IPS-20b (cell line): Measurements from ENCODE around the gene TLR4.

Source experiments
- H3K27ac ChIP-seq: one replicate; pipeline ENCODE4 v1.5.1; 2013; ENCODE audit warnings: low read length
- H3K27me3 ChIP-seq: 2 replicates; pipeline ENCODE4 v1.6.1; 2013; ENCODE audit warnings: mild to moderate bottlenecking, low read length, inconsistent platforms; ENCODE audit not compliant: insufficient read depth
- H3K36me3 ChIP-seq: 2 replicates; pipeline ENCODE4 v1.6.1; 2013; ENCODE audit warnings: low read depth, mild to moderate bottlenecking, inconsistent platforms, low read length, moderate library complexity; ENCODE audit not compliant: insufficient read depth
- H3K4me1 ChIP-seq: 2 replicates; pipeline ENCODE4 v1.6.1; 2013; ENCODE audit warnings: mild to moderate bottlenecking, control low read depth, inconsistent platforms, low read length, moderate library complexity; ENCODE audit not compliant: insufficient read depth
- H3K4me3 ChIP-seq: 2 replicates; pipeline ENCODE4 v1.5.1; 2013; ENCODE audit warnings: mild to moderate bottlenecking, low read length, inconsistent platforms
- H3K9ac ChIP-seq: 2 replicates; pipeline ENCODE4 v1.6.1; 2013; ENCODE audit warnings: low read depth, mild to moderate bottlenecking, inconsistent platforms, low read length, moderate library complexity
- H3K9me3 ChIP-seq: 2 replicates; pipeline ENCODE4 v1.6.1; 2013; ENCODE audit warnings: mild to moderate bottlenecking, low read depth, low read length, inconsistent platforms; ENCODE audit not compliant: insufficient read depth

TLR4 gene

DNA sequence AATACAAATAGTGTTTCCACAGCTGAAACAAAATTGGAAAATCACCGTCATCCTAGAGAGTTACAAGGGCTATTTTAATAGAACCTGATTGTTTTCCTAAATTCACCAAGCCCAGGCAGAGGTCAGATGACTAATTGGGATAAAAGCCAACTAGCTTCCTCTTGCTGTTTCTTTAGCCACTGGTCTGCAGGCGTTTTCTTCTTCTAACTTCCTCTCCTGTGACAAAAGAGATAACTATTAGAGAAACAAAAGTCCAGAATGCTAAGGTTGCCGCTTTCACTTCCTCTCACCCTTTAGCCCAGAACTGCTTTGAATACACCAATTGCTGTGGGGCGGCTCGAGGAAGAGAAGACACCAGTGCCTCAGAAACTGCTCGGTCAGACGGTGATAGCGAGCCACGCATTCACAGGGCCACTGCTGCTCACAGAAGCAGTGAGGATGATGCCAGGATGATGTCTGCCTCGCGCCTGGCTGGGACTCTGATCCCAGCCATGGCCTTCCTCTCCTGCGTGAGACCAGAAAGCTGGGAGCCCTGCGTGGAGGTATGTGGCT, at the start of gene TLR4:
Gene TLR4, plus strand, starts transcription at position 380 of the 552 bp plus-strand sequence. Its CDS starts 70 bp downstream, at position 450.
- H3K9me3 ChIP-seq: no peaks in the 10 kb centered on the region
- H3K36me3 ChIP-seq: no peaks in the 10 kb centered on the region
- no peaks in the 10 kb centered on the region; the same call in 1 of the 2 replicates for H3K4me1 ChIP-seq
- H3K9ac ChIP-seq: no peak within 1 kb of the TSS
- no peak within 1 kb of the TSS for H3K27ac ChIP-seq
- H3K27me3 ChIP-seq: no peaks in the 10 kb centered on the region
- no peak within 1 kb of the TSS for H3K4me3 ChIP-seq

DNA sequence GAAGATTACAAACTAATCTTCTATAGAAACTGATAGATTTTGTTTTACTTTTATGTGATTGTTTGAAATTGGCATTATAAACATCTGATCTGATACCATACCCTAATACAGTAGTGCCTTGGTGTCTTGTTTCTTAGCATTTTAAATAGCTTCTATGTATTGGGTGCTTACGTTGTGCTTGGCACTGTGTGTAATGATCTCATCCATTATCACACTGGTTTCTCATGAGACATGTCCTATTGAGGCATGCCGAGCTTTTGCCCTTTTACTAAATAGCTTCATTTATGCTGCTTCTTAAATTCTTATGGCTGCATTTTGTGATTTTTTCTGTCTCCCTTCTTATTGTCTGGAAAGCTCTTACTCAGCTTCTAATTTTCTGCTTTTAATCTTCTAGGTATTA, 48.2 kb upstream of the TLR4 start:
- Histone ChIP-seq H3K9ac (no peak overlapping the region), H3K36me3 (no peaks in the 10 kb centered on the region), H3K27ac (no peak overlapping the region)

DNA sequence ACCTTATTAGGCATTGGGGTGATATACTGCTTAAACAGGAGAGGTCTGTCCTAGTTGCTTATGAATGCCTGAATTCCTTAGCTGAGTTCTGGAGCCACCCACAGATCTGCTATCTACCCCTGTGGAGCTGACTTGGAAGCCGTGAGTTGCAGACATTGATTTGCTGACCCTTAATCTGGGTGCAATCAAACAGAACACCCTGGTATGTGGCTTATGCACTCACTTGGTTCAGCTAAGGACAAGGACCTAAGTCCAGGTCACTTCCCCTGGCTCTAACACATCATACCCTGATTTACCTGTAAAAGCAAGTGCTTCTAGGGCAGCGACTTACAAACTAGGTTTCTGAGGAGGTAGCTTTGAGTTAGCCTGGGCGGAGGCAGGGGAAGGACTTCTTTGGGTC, 41.6 kb upstream of the TLR4 start:
- H3K4me3 ChIP-seq: no peak overlapping the region
- no peak overlapping the region for H3K27ac ChIP-seq
- H3K36me3 ChIP-seq: no peaks in the 10 kb centered on the region
- H3K27me3 ChIP-seq: no peaks in the 10 kb centered on the region
- H3K9me3 ChIP-seq: no peaks in the 10 kb centered on the region
- H3K4me1 ChIP-seq: no peaks in the 10 kb centered on the region
- H3K9ac ChIP-seq: no peak overlapping the region

More for the DNA sequence above, 48.2 kb upstream of the TLR4 start:
- Histone ChIP-seq H3K4me3 (no peak overlapping the region), H3K4me1 (no peaks in the 10 kb centered on the region), H3K27me3 (no peaks in the 10 kb centered on the region), H3K9me3 (no peaks in the 10 kb centered on the region)

DNA sequence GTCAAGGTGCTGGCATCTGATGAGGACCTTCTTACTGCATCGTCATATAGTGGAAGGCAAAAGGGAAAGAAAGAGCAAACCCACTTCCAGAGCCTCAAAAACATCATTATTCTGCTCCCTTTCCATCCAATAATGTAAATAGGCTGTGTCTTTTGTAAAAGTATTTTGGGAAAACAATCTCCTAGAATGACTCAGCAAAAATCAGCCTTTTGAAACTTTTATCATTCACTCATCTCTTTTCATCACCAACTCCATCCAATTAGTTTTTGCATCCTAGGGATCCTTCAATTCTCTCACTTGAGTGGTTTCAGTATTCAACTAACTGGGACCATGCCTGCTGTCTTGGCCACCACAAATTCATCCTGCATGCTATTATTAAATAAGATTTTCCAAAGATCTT, 39.8 kb upstream of the TLR4 start:
- H3K27ac ChIP-seq: no peak overlapping the region
- H3K9ac ChIP-seq: no peak overlapping the region
- H3K4me1 ChIP-seq: no peaks in the 10 kb centered on the region
- no peaks in the 10 kb centered on the region for H3K36me3 ChIP-seq
- no peaks in the 10 kb centered on the region for H3K27me3 ChIP-seq
- H3K4me3 ChIP-seq: no peak overlapping the region
- no peaks in the 10 kb centered on the region for H3K9me3 ChIP-seq

DNA sequence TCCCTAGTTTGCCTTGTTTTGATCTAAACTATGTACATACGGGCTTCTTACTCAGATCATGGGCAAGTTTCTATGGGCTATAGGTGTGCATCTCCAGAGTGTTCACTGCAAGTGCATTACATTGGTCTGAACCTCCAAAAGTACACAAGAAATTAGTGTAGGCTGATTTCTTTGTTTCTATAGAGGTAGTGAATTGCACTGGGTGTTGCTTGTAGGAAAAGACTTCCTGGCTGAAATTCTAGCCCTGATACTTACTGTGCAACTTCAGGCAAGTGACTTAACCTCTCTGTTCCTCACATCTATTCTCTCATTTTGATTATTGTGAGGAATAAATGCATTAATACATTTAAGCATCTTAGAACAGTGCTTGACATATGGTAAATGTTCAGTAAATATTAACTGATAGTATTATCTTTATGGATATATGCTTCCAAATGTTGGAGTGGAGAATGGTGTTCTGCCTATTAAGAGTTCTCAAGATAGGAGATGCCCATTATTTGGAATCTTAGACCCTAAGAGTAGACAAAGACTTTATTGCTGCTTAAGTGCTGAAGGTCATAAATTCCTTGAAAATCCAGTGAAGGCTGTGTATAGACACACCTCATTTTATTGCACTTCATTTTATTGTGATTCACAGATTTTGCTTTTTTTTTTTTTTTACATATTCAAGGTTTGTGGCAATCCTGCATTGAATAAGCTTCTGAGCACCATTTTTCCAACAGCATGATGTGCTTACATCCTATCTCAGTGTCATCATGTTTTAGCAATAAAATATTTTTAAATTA, 38.4 kb upstream of the TLR4 start:
- H3K9ac ChIP-seq: no peak overlapping the region
- no peak overlapping the region for H3K4me3 ChIP-seq
- no peak overlapping the region for H3K27ac ChIP-seq
- no peaks in the 10 kb centered on the region for H3K36me3 ChIP-seq
- H3K4me1 ChIP-seq: no peaks in the 10 kb centered on the region
- no peaks in the 10 kb centered on the region for H3K27me3 ChIP-seq
- H3K9me3 ChIP-seq: no peaks in the 10 kb centered on the region

DNA sequence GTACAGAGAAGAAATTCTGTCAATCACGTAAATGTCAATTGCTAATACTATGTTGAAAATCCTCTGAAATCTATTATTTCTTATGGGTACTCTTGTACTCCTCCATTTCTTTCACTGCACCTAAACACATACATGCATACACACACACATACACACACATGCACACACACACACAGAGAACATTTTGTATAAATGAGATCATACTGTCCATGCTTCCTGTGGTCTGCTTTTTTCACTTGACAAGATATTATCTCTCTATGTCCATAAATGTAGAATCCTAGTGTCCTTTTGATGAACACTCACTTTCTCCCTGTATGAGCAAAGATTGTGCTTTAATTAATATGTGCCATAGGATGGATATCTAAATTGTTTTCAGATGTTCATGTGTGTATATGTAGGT, 32.7 kb upstream of the TLR4 start:
- no peaks in the 10 kb centered on the region for H3K9me3 ChIP-seq
- H3K36me3 ChIP-seq: no peaks in the 10 kb centered on the region
- H3K4me3 ChIP-seq: no peak overlapping the region
- H3K4me1 ChIP-seq: no peaks in the 10 kb centered on the region
- H3K27me3 ChIP-seq: no peaks in the 10 kb centered on the region
- H3K9ac ChIP-seq: no peak overlapping the region
- no peak overlapping the region for H3K27ac ChIP-seq

DNA sequence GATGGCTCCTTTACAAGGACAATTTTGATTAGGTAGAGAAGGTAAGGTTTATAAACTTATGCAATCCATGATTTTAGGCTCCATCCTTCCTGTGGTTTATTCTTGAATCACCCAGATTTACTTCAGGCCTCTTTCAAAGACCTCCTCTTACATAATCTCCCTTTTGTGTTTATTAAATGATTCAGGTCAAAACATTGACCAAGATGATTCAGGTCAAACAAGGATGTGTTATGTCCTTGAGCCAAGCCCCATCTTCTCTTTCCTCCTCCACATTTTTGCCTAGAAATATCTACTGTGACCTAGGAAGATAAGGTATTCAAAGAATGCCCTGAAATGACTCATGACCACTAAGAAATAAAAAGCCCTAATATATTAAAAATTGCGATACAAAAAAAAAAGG, 31.8 kb upstream of the TLR4 start:
- H3K27ac ChIP-seq: no peak overlapping the region
- no peaks in the 10 kb centered on the region for H3K27me3 ChIP-seq
- H3K4me1 ChIP-seq: no peaks in the 10 kb centered on the region
- no peak overlapping the region for H3K4me3 ChIP-seq
- no peaks in the 10 kb centered on the region for H3K9me3 ChIP-seq
- no peak overlapping the region for H3K9ac ChIP-seq
- H3K36me3 ChIP-seq: no peaks in the 10 kb centered on the region

DNA sequence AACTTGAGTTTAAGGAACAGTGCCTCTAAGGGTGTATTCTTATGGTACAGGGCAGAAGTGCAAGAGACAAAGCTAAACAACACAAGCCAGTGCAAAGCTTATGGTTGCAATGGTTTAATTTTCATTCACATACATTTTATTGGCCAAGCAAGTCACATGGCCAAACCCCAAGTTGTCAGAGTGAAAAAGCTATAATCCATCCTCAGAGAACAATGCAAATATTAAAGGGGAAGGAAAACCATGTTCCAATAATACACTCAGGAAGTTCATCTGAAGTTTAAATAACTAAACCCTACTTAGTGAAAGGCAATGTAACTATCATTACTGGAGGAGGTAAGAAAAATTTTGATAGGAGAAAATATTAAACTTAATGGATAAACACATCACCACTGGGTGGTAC, 26.6 kb upstream of the TLR4 start:
- no peak overlapping the region for H3K4me3 ChIP-seq
- no peaks in the 10 kb centered on the region for H3K4me1 ChIP-seq
- no peaks in the 10 kb centered on the region for H3K36me3 ChIP-seq
- H3K27me3 ChIP-seq: no peaks in the 10 kb centered on the region
- H3K9me3 ChIP-seq: no peaks in the 10 kb centered on the region
- H3K27ac ChIP-seq: no peak overlapping the region
- H3K9ac ChIP-seq: no peak overlapping the region

DNA sequence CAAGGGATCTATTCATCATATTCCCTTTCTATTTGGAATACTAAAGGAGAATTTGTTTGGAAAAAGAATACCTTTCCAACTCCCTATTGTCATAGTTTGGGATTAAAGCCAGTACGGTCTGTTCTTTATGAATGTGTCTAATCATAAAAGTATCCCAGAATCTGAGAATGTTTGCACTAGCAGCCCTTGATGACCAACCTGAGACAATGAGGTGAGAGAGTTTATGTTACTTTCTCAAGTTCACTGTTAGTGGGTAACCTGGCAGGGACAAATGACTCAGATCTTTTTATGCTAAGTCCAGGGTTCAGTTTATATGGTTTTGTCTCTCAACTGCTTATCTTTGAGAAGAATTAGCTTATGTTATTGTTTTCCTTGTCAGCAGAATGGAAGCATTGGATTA, 25.3 kb upstream of the TLR4 start:
- H3K36me3 ChIP-seq: no peaks in the 10 kb centered on the region
- H3K4me1 ChIP-seq: no peaks in the 10 kb centered on the region
- H3K27me3 ChIP-seq: no peaks in the 10 kb centered on the region
- H3K9ac ChIP-seq: no peak overlapping the region
- H3K4me3 ChIP-seq: no peak overlapping the region
- no peak overlapping the region for H3K27ac ChIP-seq
- H3K9me3 ChIP-seq: no peaks in the 10 kb centered on the region

DNA sequence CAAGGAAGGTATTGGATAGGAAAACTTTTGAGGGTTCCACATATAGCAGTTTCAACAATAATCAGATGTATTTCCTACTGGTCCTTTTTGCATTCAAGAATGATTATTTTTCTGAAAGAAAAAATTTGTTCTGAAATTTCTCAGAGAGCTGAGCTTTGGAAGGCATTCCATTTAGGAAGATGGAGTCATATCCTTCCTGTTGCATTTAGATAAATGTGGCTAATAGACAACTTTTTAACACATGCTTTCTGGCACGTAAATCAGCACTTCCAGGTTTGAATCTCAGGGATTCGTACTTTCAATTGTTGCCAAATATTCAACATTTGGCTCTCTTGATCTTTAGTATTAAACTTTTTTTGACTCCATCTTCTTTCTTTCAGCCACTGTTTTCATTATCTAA, 24.8 kb upstream of the TLR4 start:
- H3K4me3 ChIP-seq: no peak overlapping the region
- H3K36me3 ChIP-seq: no peaks in the 10 kb centered on the region
- H3K9me3 ChIP-seq: no peaks in the 10 kb centered on the region
- H3K27ac ChIP-seq: no peak overlapping the region
- no peak overlapping the region for H3K9ac ChIP-seq
- no peaks in the 10 kb centered on the region for H3K27me3 ChIP-seq
- H3K4me1 ChIP-seq: no peaks in the 10 kb centered on the region

DNA sequence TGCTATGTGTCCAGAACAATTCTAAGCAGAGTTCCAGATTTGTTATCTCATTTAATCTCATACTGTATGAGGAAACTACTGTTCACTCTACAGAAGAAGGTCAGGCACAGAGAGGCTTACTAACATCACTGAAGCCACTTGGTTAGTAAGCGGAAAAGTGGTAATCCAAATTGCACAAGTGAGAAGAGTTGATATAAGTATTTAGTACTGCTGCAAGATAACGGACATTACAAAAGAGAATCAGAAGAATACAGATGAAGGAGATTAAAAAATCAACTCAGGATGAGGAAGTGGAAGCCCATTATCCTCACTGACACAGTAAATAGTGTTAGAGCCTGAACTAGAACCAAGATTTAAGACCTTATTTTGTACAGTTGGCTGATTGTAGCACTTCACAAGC, 22.3 kb upstream of the TLR4 start:
- Histone ChIP-seq H3K4me1 (no peaks in the 10 kb centered on the region), H3K4me3 (no peak overlapping the region), H3K9me3 (no peaks in the 10 kb centered on the region), H3K27ac (no peak overlapping the region), H3K9ac (no peak overlapping the region), H3K27me3 (no peaks in the 10 kb centered on the region), H3K36me3 (no peaks in the 10 kb centered on the region)

DNA sequence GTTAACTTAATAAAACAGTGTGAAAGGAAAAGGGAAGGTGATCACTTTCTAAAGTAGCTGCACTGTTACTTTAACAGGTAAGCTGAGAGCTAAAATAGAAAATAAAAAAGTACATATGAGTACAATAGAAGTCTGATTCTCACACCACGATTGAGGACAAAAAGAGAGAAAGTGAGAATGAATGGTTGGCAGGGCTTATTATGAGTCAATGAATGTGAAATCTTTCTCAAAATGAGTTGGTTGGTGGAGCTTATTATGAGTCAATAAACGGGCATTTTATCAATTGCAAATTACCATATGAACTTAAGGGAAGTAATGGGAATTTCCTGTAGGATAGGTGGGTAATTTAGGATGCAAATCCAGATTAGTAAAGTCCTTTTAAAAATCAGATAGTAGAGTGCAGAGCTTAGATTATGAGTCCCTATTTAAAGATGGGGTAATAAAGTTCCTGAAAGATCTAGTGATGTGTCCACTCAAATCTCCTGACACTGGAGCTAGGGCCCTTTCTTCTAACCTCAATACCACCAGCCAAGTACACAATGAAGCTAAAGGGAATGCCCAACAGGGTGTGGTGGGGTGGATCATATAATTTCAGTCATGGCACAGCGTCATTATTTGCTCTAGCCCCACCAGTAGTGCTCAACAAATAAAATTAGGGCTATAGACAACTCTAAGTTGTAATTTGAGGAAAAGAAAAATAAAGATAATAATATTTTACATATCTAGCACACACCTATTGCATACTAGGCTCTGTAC, 21.1 kb upstream of the TLR4 start:
- no peak overlapping the region for H3K9ac ChIP-seq
- H3K9me3 ChIP-seq: no peaks in the 10 kb centered on the region
- no peak overlapping the region for H3K27ac ChIP-seq
- no peaks in the 10 kb centered on the region for H3K27me3 ChIP-seq
- H3K4me3 ChIP-seq: no peak overlapping the region
- no peaks in the 10 kb centered on the region for H3K36me3 ChIP-seq
- no peaks in the 10 kb centered on the region for H3K4me1 ChIP-seq
